ENCODE measurements around the gene USP24. TPM values are rescaled to one million over a fixed set of nuclear protein-coding genes. Genes with fewer than 3 reads are reported as not detected.

Gene USP24
- total and polyA plus RNA-seq, 2 donors (not counting 1 experiment from before 2014, with no cell fraction given): 18.9 to 152 TPM

- peak overlapping the region; percentile 96 for H3K27ac Mint-ChIP-seq
- Histone ChIP-seq H3K4me1 (ENCODE audit: control insufficient read depth in 2 of 2, insufficient read depth in 2 of 2, low read length in 2 of 2) (peaks cover 62 to 63% of the 10 kb centered on the region in 2 donors), H3K9ac (ENCODE audit: low read length) (peak overlapping the region; percentile 81), H3K27ac (ENCODE audit: low read length in 2 of 2) (peak overlapping the region; percentile 95 to 97), H3K36me3 (replicated peaks in 1 of 2; ENCODE audit: control extremely low read depth in 1 of 2, control insufficient read depth in 1 of 2, extremely low read depth in 1 of 2, insufficient read depth in 2 of 2, low read length in 1 of 2) (no peaks in the 10 kb centered on the region), H3K4me3 (ENCODE audit: control extremely low read depth in 1 of 5, extremely low read depth in 1 of 5, insufficient read depth in 1 of 5, low read depth in 2 of 5, low read length in 4 of 5) (peak overlapping the region; percentile 72 to 83 (median 79)), H3K79me2 (ENCODE audit: control insufficient read depth, insufficient read depth, low read length) (peaks cover 78% of the 10 kb centered on the region), H3K4me2 (replicated peaks; ENCODE audit: low read depth, low read length, poor library complexity, severe bottlenecking) (peak overlapping the region; percentile 83), H4K20me1 (ENCODE audit: control insufficient read depth, insufficient read depth, low read length, poor library complexity, severe bottlenecking) (peaks cover 6% of the 10 kb centered on the region), H2AFZ (ENCODE audit: insufficient read depth, low read depth, low read length, poor library complexity, severe bottlenecking) (peak overlapping the region; percentile 79), H3K27me3 (replicated peaks in 1 of 4; ENCODE audit: control extremely low read depth in 1 of 4, control insufficient read depth in 3 of 4, insufficient read depth in 4 of 4, low read length in 3 of 4) (no peaks in the 10 kb centered on the region), H3K9me3 (ENCODE audit: control extremely low read depth in 1 of 3, control insufficient read depth in 2 of 3, insufficient read depth in 1 of 3, low read length in 2 of 3) (no peaks in the 10 kb centered on the region)
- peak; percentile 65 for DNase-seq
- H3K4me3 Mint-ChIP-seq: peak overlapping the region; percentile 89
- ChIA-PET POLR2A (interaction anchor here (1.1 to 1.9 kb wide), 3 partner anchors 46 to 1362 kb away, joined by 4 to 10 read pairs (median 8); no protein-coding TSS in a partner anchor), CTCF (interaction anchor here (0.5 to 7.7 kb wide), 5 partner anchors 14 to 1210 kb away, joined by 3 to 111 read pairs (median 4); no protein-coding TSS in a partner anchor)
- H3K27me3 Mint-ChIP-seq: no peaks in the 10 kb centered on the region
- TF ChIP-seq EZH2 (IDR thresholded peaks at IDR 0.05; ENCODE audit: borderline replicate concordance, insufficient read depth, low read depth, low read length, poor library complexity, severe bottlenecking) (no peak), CTCF (IDR thresholded peaks at IDR 0.05) (no peak)
- no peaks in the 10 kb centered on the region for H3K9me3 Mint-ChIP-seq (ENCODE audit: insufficient read depth)
- WGBS (ENCODE audit: insufficient coverage): under 1% methylated on average over 46 of the region's 46 CpGs
- peak; percentile 32 for ATAC-seq (ENCODE audit: low read depth)
- intact Hi-C loops (cut with micrococcal nuclease): loop anchor here (5.0 to 10.0 kb wide), 3 partner anchors 37 to 1370 kb away; partner anchors contain the start of gene SSBP3
- peaks cover 72% of the 10 kb centered on the region for H3K4me1 Mint-ChIP-seq
Measured at GRCh38 chr1:55214212-55214933, 791 bp downstream of the USP24 start.

DNA sequence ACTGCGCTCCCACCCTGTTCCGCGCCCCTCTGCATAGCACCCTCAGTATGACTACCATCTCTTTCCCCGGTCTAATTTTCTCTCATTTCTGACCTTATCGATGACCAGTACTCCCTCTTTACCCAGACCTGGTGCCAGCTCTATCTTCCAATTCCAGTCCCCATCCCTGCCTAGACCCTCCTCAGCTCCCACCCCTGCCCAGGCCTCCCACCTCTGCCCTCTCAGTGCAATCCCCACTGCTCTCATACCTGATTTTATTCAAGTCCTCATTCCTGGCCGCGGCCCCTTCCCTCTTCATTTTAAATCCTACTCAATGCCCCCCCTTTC is 1.3 kb downstream of the USP24 start:
- DNase-seq: no peak
- Mint-ChIP-seq H3K27ac (peak overlapping the region; percentile 96), H3K27me3 (no peaks in the 10 kb centered on the region), H3K4me1 (peaks cover 74% of the 10 kb centered on the region), H3K9me3 (ENCODE audit: insufficient read depth) (no peaks in the 10 kb centered on the region), H3K4me3 (peak overlapping the region; percentile 89)
- no peaks in the 10 kb centered on the region for H3K36me3 ChIP-seq (replicated peaks in 1 of 2; ENCODE audit: control extremely low read depth in 1 of 2, control insufficient read depth in 1 of 2, extremely low read depth in 1 of 2, insufficient read depth in 2 of 2, low read length in 1 of 2)
- H3K9me3 ChIP-seq (ENCODE audit: control extremely low read depth in 1 of 3, control insufficient read depth in 2 of 3, insufficient read depth in 1 of 3, low read length in 2 of 3): no peaks in the 10 kb centered on the region
- H3K27ac ChIP-seq (ENCODE audit: low read length in 2 of 2): peak overlapping the region; percentile 95 to 97
- H2AFZ ChIP-seq (ENCODE audit: insufficient read depth, low read depth, low read length, poor library complexity, severe bottlenecking): peak overlapping the region; percentile 79
- no peak for ATAC-seq (ENCODE audit: low read depth)
- H3K9ac ChIP-seq (ENCODE audit: low read length): peak overlapping the region; percentile 81
- ChIA-PET CTCF (interaction anchor here (0.5 to 7.7 kb wide), 9 partner anchors 10 to 1210 kb away, joined by 3 to 111 read pairs (median 3); no protein-coding TSS in a partner anchor), POLR2A (interaction anchor here (0.6 to 1.9 kb wide), 2 partner anchors 46 to 52 kb away, joined by 4 to 10 read pairs; no protein-coding TSS in a partner anchor)
- no peaks in the 10 kb centered on the region for H3K27me3 ChIP-seq (replicated peaks in 1 of 4; ENCODE audit: control extremely low read depth in 1 of 4, control insufficient read depth in 3 of 4, insufficient read depth in 4 of 4, low read length in 3 of 4)
- H3K4me1 ChIP-seq (ENCODE audit: control insufficient read depth in 2 of 2, insufficient read depth in 2 of 2, low read length in 2 of 2): peaks cover 66 to 68% of the 10 kb centered on the region in 2 donors
- peak overlapping the region; percentile 83 for H3K4me2 ChIP-seq (replicated peaks; ENCODE audit: low read depth, low read length, poor library complexity, severe bottlenecking)
- H3K4me3 ChIP-seq (ENCODE audit: control extremely low read depth in 1 of 5, extremely low read depth in 1 of 5, insufficient read depth in 1 of 5, low read depth in 2 of 5, low read length in 4 of 5): peak overlapping the region; percentile 43 to 83 (median 79)
- under 1% methylated on average over 7 of the region's 7 CpGs for WGBS (ENCODE audit: insufficient coverage)
- H4K20me1 ChIP-seq (ENCODE audit: control insufficient read depth, insufficient read depth, low read length, poor library complexity, severe bottlenecking): peaks cover 6% of the 10 kb centered on the region
- H3K79me2 ChIP-seq (ENCODE audit: control insufficient read depth, insufficient read depth, low read length): peaks cover 79% of the 10 kb centered on the region
- TF ChIP-seq CTCF (IDR thresholded peaks at IDR 0.05) (no peak), EZH2 (IDR thresholded peaks at IDR 0.05; ENCODE audit: borderline replicate concordance, insufficient read depth, low read depth, low read length, poor library complexity, severe bottlenecking) (no peak)
- intact Hi-C loops (cut with micrococcal nuclease): loop anchor here (2.0 to 10.0 kb wide), 4 partner anchors 37 to 1371 kb away; partner anchors contain the start of gene SSBP3

Measured in B cell (primary cell).